HepG2 (cell line): Measurements from ENCODE around the gene SLAMF9. TPM values are rescaled to one million over a fixed set of nuclear protein-coding genes. Genes with fewer than 3 reads are reported as not detected.

Source experiments
- ATAC-seq: fragments of 200-7000 bp; cut with Tn5 transposase; 3 replicates; pipeline ENCODE4 v1.9.1; 2020; ENCODE audit warnings: mild to moderate bottlenecking, moderate library complexity
- BruUV-seq: library from RNA; stranded (reverse); fragments of 400-500 nt; replicated peaks from 2 replicates; lab custom pipeline; 2021; lab: Mats Ljungman, UMichigan
- CTCF ChIA-PET: fragments of 300-600 bp; formaldehyde crosslinking; extraction: SDS; loops from one replicate; lab custom pipeline; 2021; ENCODE audit warnings: low total read pairs, inconsistent platforms, low intra/inter-chr PET ratio; lab: Yijun Ruan, JAX
- POLR2A ChIA-PET: fragments of 350-600 bp; sonication (Branson Sonifier 250); formaldehyde crosslinking; loops from one replicate; lab custom pipeline; 2020; ENCODE audit warnings: antibody characterized with exemption, inconsistent platforms; lab: Yijun Ruan, JAX
- DNase-seq: peaks from one replicate; pipeline ENCODE4 v3.0.0-alpha.2; 2015; ENCODE audit warnings: low spot score
- FAIRE-seq: peaks from 3 replicates; lab custom pipeline; 2011; peaks lifted over from hg19 to GRCh38; lab: Jason Lieb, UNC
- H2AFZ ChIP-seq: one replicate; pipeline ENCODE4 v1.6.1; 2011; ENCODE audit warnings: low read length, inconsistent platforms
- H3K27ac ChIP-seq: fragments of 300-600 bp; 3 replicates; pipeline ENCODE4 v1.8.0; 2011; ENCODE audit warnings: mixed run types, mild to moderate bottlenecking, mixed read lengths, low read length, inconsistent platforms; ENCODE audit not compliant: insufficient read depth; ENCODE audit errors: extremely low read length
- H3K27me3 ChIP-seq, 2 experiments: fragments of 200-600 bp in 1 of 2; 2 replicates in 1 of 2; 3 replicates in 1 of 2; pipeline versions ENCODE4 v1.6.0 to v1.8.0; 2011; ENCODE audit warnings: low read length in 2 of 2, mild to moderate bottlenecking in 2 of 2, moderate library complexity in 2 of 2, inconsistent platforms in 1 of 2; ENCODE audit not compliant: insufficient read depth in 2 of 2, control insufficient read depth in 1 of 2
- H3K36me3 ChIP-seq, 2 experiments: fragments of 200-600 bp in 1 of 2; replicated peaks in 1 of 2; 2 replicates in 1 of 2; 3 replicates in 1 of 2; pipeline versions ENCODE4 v1.5.1 to v1.8.0; 2011; ENCODE audit warnings: low read length in 2 of 2, inconsistent platforms in 1 of 2; ENCODE audit not compliant: insufficient read depth in 2 of 2, control insufficient read depth in 1 of 2
- H3K4me1 ChIP-seq: 2 replicates; pipeline ENCODE4 v1.5.1; 2012; ENCODE audit warnings: low read length, inconsistent platforms; ENCODE audit not compliant: insufficient read depth
- H3K4me2 ChIP-seq: 2 replicates; pipeline ENCODE4 v1.6.0; 2011; ENCODE audit warnings: low read depth, low read length, inconsistent platforms
- H3K4me3 ChIP-seq, 3 experiments: fragments of 200-600 bp in 1 of 3; sonication (generic), shearing (Covaris generic) in 1 of 3; replicated peaks in 1 of 3; 2 replicates each; pipeline ENCODE4 v1.5.1; 2011 to 2016; ENCODE audit warnings: low read length in 3 of 3, inconsistent platforms in 2 of 3, low read depth in 2 of 3, mild to moderate bottlenecking in 2 of 3, control low read depth in 1 of 3, mixed read lengths in 1 of 3; ENCODE audit not compliant: insufficient read depth in 1 of 3
- H3K79me2 ChIP-seq: one replicate; pipeline ENCODE4 v1.6.1; 2011; ENCODE audit warnings: low read length, inconsistent platforms; ENCODE audit not compliant: insufficient read depth
- H3K9ac ChIP-seq: 2 replicates; pipeline ENCODE4 v1.6.0; 2011; ENCODE audit warnings: mild to moderate bottlenecking, low read depth, low read length, inconsistent platforms; ENCODE audit not compliant: insufficient read depth
- H3K9me3 ChIP-seq: 2 replicates; pipeline ENCODE4 v1.5.1; 2012; ENCODE audit warnings: mild to moderate bottlenecking, low read length
- H4K20me1 ChIP-seq: 2 replicates; pipeline ENCODE4 v1.6.0; 2011; ENCODE audit warnings: inconsistent platforms, mild to moderate bottlenecking, low read length, moderate library complexity; ENCODE audit not compliant: insufficient read depth
- NFYC ChIP-seq: IDR thresholded peaks from 2 replicates; pipeline ENCODE4 v1.6.1; 2016; ENCODE audit warnings: missing genetic modification reagents, missing compliant biosample characterization
- ZBTB8A ChIP-seq: sonication (generic); formaldehyde crosslinking; IDR thresholded peaks from 2 replicates; pipeline ENCODE4 v1.4.0; 2020; ENCODE audit warnings: mild to moderate bottlenecking, low read depth, missing genetic modification reagents, borderline replicate concordance
- ZSCAN29 ChIP-seq: sonication (generic); formaldehyde crosslinking; conservative IDR thresholded peaks from 2 replicates; pipeline ENCODE4 v1.4.0; 2020; ENCODE audit warnings: mild to moderate bottlenecking, missing genetic modification reagents
- WGBS: methylation state at CpG from one replicate; pipeline ENCODE4 v1.1.6; 2017; ENCODE audit warnings: low lambda C conversion rate; 5-methylcytosine and 5-hydroxymethylcytosine counted together
- in situ Hi-C: cut with HindIII; loops from 2 replicates; pipeline ENCODE4 v1.10.0; 2017; ENCODE audit warnings: low pct_unique_long_range_greater_than_20kb; ENCODE audit not compliant: extremely low pct_ligation_motif_present
- intact Hi-C: fragments of 100-400 bp; cut with micrococcal nuclease; formaldehyde crosslinking; loops from one replicate; pipeline ENCODE4 v1.10.0; 2022; ENCODE audit not compliant: unreplicated experiment
- polyA plus RNA-seq, 8 experiments: library from polyadenylated mRNA; depleted of rRNA in 3 of 8; stranded (reverse) in 7 of 8; unstranded in 1 of 8; fragments of >200 nt; fragmentation: Illumina TruSeq in 4 of 8; extraction: Trizol in 4 of 8; gene quantifications; 2 replicates each; pipeline versions ENCODE4 v1.2.1 to v1.2.3, GENCODE V29; 2011 to 2016; ENCODE audit warnings: low read depth in 4 of 8, missing spikeins in 1 of 8, mixed read lengths in 1 of 8; ENCODE audit not compliant: insufficient read depth in 1 of 8
- total RNA-seq, 5 experiments: library from RNA; depleted of rRNA; stranded (reverse); fragments of >200 nt; fragmentation: Illumina TruSeq; extraction: Trizol; gene quantifications; 2 replicates each; pipeline ENCODE4 v1.2.3, GENCODE V29; 2016; ENCODE audit warnings: low read depth in 1 of 5
- TF ChIP-seq, protein P1 (sequence below): sonication (generic); formaldehyde crosslinking; IDR thresholded peaks from 2 replicates; pipeline ENCODE4 v1.5.1; 2020; ENCODE audit warnings: missing genetic modification reagents, mild to moderate bottlenecking, borderline replicate concordance
- TF ChIP-seq, protein P2 (sequence below): sonication (generic); formaldehyde crosslinking; IDR thresholded peaks from 2 replicates; pipeline ENCODE4 v1.5.0; 2020; ENCODE audit warnings: mild to moderate bottlenecking, missing genetic modification reagents, borderline replicate concordance

SLAMF9 gene
- total and polyA plus RNA-seq, 2 of the 13 experiments (the other 11 are each of a cell fraction or from before 2014, with no cell fraction given): 0.82 TPM; not detected in 1

DNA sequence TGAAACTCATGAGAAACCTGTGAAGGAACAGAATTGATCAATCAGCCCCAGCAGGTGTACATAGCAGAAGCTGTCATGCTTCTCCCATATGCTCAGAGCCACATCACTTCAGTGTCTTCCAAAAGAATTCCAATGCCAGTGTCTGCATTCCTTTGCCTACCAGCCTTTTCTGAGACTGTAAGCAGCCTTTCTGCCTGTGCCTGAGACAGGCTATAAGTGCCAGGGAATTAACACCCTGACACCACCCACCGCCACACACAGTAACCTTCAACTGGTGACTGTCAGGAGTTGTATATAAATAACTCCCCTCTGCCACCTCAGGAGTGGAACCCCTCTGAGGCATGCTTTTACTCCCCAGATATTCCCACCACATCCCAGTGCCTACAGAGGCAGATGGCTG is 38.1 kb upstream of the SLAMF9 start:
- 50% methylated on average over 1 of the region's 1 CpG for WGBS
- ATAC-seq (no peak), DNase-seq (no peak), FAIRE-seq (no peak)
- in situ Hi-C loops (no loop called here), intact Hi-C loops (no loop called here)
- Histone ChIP-seq H3K9ac (no peak overlapping the region), H3K4me3 (no peak overlapping the region), H3K9me3 (no peaks in the 10 kb centered on the region), H3K27ac (no peak overlapping the region), H3K36me3 (no peaks in the 10 kb centered on the region), H3K27me3 (no peaks in the 10 kb centered on the region), H3K4me2 (no peak overlapping the region), H2AFZ (no peak overlapping the region), H4K20me1 (no peaks in the 10 kb centered on the region), H3K4me1 (peaks cover 8% of the 10 kb centered on the region; the same call in 1 of the 2 replicates), H3K79me2 (no peaks in the 10 kb centered on the region)
- ChIA-PET CTCF (no interaction called here), POLR2A (no interaction called here)
- no peak for TF ChIP-seq ZBTB8A (CRISPR knock-in tag)
- no TSS peak for BruUV-seq

DNA sequence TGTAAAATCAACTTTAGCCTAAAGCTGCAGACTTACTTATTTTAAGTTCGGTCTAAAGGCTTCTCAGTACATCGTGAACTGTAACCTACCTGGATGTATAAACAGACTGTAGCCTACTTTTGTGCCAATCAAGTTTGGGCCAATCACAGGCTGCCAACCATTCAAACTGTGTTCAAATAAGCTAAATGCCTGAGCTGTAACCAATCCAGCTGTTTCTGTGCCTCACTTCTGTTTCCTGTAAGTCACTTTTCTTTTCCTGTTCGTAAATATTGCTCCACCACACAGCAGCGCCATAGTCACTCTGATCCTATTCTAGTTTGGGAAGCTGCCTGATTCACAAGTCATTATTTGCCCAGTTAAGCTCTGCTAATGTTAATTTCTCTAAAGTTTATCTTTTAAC is 37.5 kb upstream of the SLAMF9 start:
- BruUV-seq: no TSS peak
- H3K4me2 ChIP-seq: peak overlapping the region; percentile 30
- CTCF ChIA-PET: no interaction called here

More for the DNA sequence above, 37.5 kb upstream of the SLAMF9 start:
- FAIRE-seq (no peak), ATAC-seq (no peak; the same call in none of the 3 replicates), DNase-seq (peak; percentile 7)
- Histone ChIP-seq H3K27ac (no peak overlapping the region), H3K36me3 (no peaks in the 10 kb centered on the region), H3K79me2 (no peaks in the 10 kb centered on the region), H3K9me3 (no peaks in the 10 kb centered on the region), H3K27me3 (no peaks in the 10 kb centered on the region), H2AFZ (peak overlapping the region; percentile 46), H4K20me1 (no peaks in the 10 kb centered on the region), H3K4me3 (no peak overlapping the region), H3K4me1 (peaks cover 8% of the 10 kb centered on the region; the same call in 1 of the 2 replicates), H3K9ac (no peak overlapping the region)
- 2% methylated on average over 4 of the region's 4 CpGs for WGBS
- TF ChIP-seq, protein P1, sequence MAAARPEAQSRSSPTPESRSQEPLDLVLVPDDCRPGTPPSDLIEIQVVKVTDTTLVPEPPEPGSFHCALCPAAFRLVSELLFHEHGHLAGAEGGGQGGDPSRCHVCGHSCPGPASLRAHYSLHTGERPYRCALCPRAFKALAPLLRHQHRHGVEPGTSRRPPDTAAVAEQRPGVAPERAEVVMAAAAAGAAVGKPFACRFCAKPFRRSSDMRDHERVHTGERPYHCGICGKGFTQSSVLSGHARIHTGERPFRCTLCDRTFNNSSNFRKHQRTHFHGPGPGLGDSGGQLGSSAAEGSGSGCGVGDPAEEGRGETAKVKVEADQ: no peak
- TF ChIP-seq, protein P2, sequence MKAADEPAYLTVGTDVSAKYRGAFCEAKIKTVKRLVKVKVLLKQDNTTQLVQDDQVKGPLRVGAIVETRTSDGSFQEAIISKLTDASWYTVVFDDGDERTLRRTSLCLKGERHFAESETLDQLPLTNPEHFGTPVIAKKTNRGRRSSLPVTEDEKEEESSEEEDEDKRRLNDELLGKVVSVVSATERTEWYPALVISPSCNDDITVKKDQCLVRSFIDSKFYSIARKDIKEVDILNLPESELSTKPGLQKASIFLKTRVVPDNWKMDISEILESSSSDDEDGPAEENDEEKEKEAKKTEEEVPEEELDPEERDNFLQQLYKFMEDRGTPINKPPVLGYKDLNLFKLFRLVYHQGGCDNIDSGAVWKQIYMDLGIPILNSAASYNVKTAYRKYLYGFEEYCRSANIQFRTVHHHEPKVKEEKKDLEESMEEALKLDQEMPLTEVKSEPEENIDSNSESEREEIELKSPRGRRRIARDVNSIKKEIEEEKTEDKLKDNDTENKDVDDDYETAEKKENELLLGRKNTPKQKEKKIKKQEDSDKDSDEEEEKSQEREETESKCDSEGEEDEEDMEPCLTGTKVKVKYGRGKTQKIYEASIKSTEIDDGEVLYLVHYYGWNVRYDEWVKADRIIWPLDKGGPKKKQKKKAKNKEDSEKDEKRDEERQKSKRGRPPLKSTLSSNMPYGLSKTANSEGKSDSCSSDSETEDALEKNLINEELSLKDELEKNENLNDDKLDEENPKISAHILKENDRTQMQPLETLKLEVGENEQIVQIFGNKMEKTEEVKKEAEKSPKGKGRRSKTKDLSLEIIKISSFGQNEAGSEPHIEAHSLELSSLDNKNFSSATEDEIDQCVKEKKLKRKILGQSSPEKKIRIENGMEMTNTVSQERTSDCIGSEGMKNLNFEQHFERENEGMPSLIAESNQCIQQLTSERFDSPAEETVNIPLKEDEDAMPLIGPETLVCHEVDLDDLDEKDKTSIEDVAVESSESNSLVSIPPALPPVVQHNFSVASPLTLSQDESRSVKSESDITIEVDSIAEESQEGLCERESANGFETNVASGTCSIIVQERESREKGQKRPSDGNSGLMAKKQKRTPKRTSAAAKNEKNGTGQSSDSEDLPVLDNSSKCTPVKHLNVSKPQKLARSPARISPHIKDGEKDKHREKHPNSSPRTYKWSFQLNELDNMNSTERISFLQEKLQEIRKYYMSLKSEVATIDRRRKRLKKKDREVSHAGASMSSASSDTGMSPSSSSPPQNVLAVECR (CRISPR knock-in tag): no peak
- TF ChIP-seq NFYC (CRISPR knock-in tag) (peak; percentile 35; the same call in 1 of the 2 replicates), ZSCAN29 (CRISPR knock-in tag) (no peak)
- POLR2A ChIA-PET: no interaction called here
- intact Hi-C loops (no loop called here), in situ Hi-C loops (no loop called here)
